HEK293 (cell line): ENCODE data around the gene PHF3.

Experiments used
- CTCF ChIA-PET: fragments of 350-600 bp; formaldehyde crosslinking; extraction: SDS; loops from one replicate; lab custom pipeline; 2021; ENCODE audit warnings: antibody characterized with exemption; lab: Yijun Ruan, JAX
- POLR2A ChIA-PET: fragments of 300-600 bp; formaldehyde crosslinking; extraction: SDS; loops from one replicate; lab custom pipeline; 2020; ENCODE audit warnings: antibody characterized with exemption, inconsistent platforms; lab: Yijun Ruan, JAX
- H3K27ac ChIP-seq: fragments of 200-500 bp; sonication (Bioruptor generic); 2 replicates; pipeline ENCODE4 v1.5.1; 2014; ENCODE audit warnings: low read depth, low read length, control low read depth, inconsistent platforms; ENCODE audit errors: extremely low read depth
- H3K36me3 ChIP-seq, 2 experiments: fragments of 200-500 bp in 1 of 2; sonication (Bioruptor generic) in 1 of 2; 1 replicate in 1 of 2; 2 replicates in 1 of 2; pipeline ENCODE4 v1.5.1; 2014 to 2017; ENCODE audit warnings: inconsistent platforms in 2 of 2, low read length in 2 of 2; ENCODE audit not compliant: control insufficient read depth in 2 of 2, insufficient read depth in 1 of 2
- H3K4me1 ChIP-seq: fragments of 200-500 bp; sonication (Bioruptor generic); 2 replicates; pipeline ENCODE4 v1.5.1; 2014; ENCODE audit warnings: mild to moderate bottlenecking, low read length, inconsistent platforms; ENCODE audit not compliant: control insufficient read depth, insufficient read depth
- H3K4me3 ChIP-seq: 2 replicates; pipeline ENCODE4 v1.5.1; 2011; ENCODE audit warnings: low read depth, mild to moderate bottlenecking, control low read depth, low read length, moderate library complexity
- H3K9me3 ChIP-seq: fragments of 200-500 bp; sonication (Bioruptor generic); 2 replicates; pipeline ENCODE4 v1.5.1; 2014; ENCODE audit warnings: low read depth, low read length, inconsistent platforms; ENCODE audit not compliant: control insufficient read depth, insufficient read depth
- FEZF1 ChIP-seq: fragments of 450-650 bp; formaldehyde crosslinking; IDR thresholded peaks from 2 replicates; pipeline ENCODE4 v1.5.1; 2016; ENCODE audit warnings: missing biosample characterization, missing genetic modification characterization
- HOXD13 ChIP-seq: sonication (generic); formaldehyde crosslinking; IDR thresholded peaks from 2 replicates; pipeline ENCODE4 v1.8.0; 2022; ENCODE audit warnings: missing genetic modification reagents, borderline replicate concordance
- INSM2 ChIP-seq: fragments of 450-650 bp; formaldehyde crosslinking; IDR thresholded peaks from 2 replicates; pipeline ENCODE4 v1.5.1; 2016; ENCODE audit warnings: missing biosample characterization, missing genetic modification characterization
- KLF16 ChIP-seq: fragments of 450-650 bp; formaldehyde crosslinking; IDR thresholded peaks from 2 replicates; pipeline ENCODE4 v1.5.1; 2017; ENCODE audit warnings: missing biosample characterization, missing genetic modification characterization
- PRDM1 ChIP-seq: fragments of 450-650 bp; formaldehyde crosslinking; IDR thresholded peaks from 2 replicates; pipeline ENCODE4; 2016; ENCODE audit warnings: missing biosample characterization, missing genetic modification characterization
- SP2 ChIP-seq: fragments of 450-650 bp; formaldehyde crosslinking; IDR thresholded peaks from 2 replicates; pipeline ENCODE4 v1.5.1; 2016; ENCODE audit warnings: missing biosample characterization, missing genetic modification characterization
- ZBTB1 ChIP-seq: fragments of 450-650 bp; formaldehyde crosslinking; IDR thresholded peaks from 2 replicates; pipeline ENCODE4 v1.5.1; 2016; ENCODE audit warnings: missing biosample characterization, missing genetic modification characterization
- ZNF140 ChIP-seq: fragments of 450-650 bp; formaldehyde crosslinking; IDR thresholded peaks from 2 replicates; pipeline ENCODE4 v1.5.1; 2016; ENCODE audit warnings: missing biosample characterization, missing genetic modification characterization
- ZNF223 ChIP-seq: fragments of 450-650 bp; formaldehyde crosslinking; IDR thresholded peaks from 2 replicates; pipeline ENCODE4 v1.5.1; 2016; ENCODE audit warnings: missing biosample characterization, missing genetic modification characterization
- ZNF341 ChIP-seq: fragments of 450-650 bp; formaldehyde crosslinking; IDR thresholded peaks from 2 replicates; pipeline ENCODE4; 2016; ENCODE audit warnings: low read depth, missing biosample characterization, missing genetic modification characterization
- ZNF394 ChIP-seq: fragments of 450-650 bp; formaldehyde crosslinking; IDR thresholded peaks from 2 replicates; pipeline ENCODE4 v1.5.1; 2016; ENCODE audit warnings: missing biosample characterization, missing genetic modification characterization, mild to moderate bottlenecking, moderate library complexity, borderline replicate concordance
- ZNF449 ChIP-seq: fragments of 450-650 bp; formaldehyde crosslinking; IDR thresholded peaks from 2 replicates; pipeline ENCODE4 v1.5.1; 2017; ENCODE audit warnings: missing biosample characterization, mild to moderate bottlenecking, missing genetic modification characterization, moderate library complexity
- ZNF521 ChIP-seq: fragments of 450-650 bp; formaldehyde crosslinking; IDR thresholded peaks from 2 replicates; pipeline ENCODE4 v1.5.1; 2017; ENCODE audit warnings: missing biosample characterization, mild to moderate bottlenecking, missing genetic modification characterization
- ZNF623 ChIP-seq: fragments of 450-650 bp; formaldehyde crosslinking; IDR thresholded peaks from 2 replicates; pipeline ENCODE4 v1.5.1; 2016; ENCODE audit warnings: missing biosample characterization, missing genetic modification characterization
- ZNF701 ChIP-seq: fragments of 450-650 bp; formaldehyde crosslinking; IDR thresholded peaks from 2 replicates; pipeline ENCODE4 v1.5.1; 2016; ENCODE audit warnings: missing biosample characterization, missing genetic modification characterization
- ZSCAN23 ChIP-seq: fragments of 450-650 bp; formaldehyde crosslinking; IDR thresholded peaks from 2 replicates; pipeline ENCODE4 v1.5.1; 2016; ENCODE audit warnings: missing biosample characterization, missing genetic modification characterization
- TF ChIP-seq, protein P1 (sequence below): fragments of 450-650 bp; IDR thresholded peaks from 2 replicates; pipeline ENCODE4 v1.5.1; 2018; ENCODE audit warnings: missing biosample characterization, mild to moderate bottlenecking, missing genetic modification characterization
- TF ChIP-seq, protein P2 (sequence below): fragments of 450-650 bp; formaldehyde crosslinking; IDR thresholded peaks from 2 replicates; pipeline ENCODE4 v1.5.1; 2016; ENCODE audit warnings: missing biosample characterization, missing genetic modification characterization

The PHF3 gene

DNA sequence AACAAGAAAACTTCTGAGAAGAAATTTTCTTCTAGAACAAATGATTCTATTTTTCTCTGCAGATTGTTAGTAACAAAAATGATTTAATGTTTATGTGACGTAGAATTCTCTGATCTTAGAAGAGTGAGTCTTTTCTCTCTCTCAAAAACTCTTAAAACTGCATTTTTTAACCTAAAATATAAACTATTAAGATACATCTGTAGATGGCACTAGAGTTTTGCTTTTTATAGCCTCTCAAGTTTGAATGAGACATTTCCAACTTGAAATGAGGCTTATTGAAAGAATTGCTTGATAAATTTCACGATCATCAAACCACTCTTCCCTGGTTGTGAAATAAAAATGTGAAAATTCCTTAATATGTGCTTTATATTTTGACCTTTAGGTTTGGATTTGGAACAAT is 53.8 kb downstream of the PHF3 start (continued):
- TF ChIP-seq, protein P1, sequence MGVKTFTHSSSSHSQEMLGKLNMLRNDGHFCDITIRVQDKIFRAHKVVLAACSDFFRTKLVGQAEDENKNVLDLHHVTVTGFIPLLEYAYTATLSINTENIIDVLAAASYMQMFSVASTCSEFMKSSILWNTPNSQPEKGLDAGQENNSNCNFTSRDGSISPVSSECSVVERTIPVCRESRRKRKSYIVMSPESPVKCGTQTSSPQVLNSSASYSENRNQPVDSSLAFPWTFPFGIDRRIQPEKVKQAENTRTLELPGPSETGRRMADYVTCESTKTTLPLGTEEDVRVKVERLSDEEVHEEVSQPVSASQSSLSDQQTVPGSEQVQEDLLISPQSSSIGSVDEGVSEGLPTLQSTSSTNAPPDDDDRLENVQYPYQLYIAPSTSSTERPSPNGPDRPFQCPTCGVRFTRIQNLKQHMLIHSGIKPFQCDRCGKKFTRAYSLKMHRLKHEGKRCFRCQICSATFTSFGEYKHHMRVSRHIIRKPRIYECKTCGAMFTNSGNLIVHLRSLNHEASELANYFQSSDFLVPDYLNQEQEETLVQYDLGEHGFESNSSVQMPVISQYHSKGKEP: no peak
- no peak for TF ChIP-seq INSM2 (tag by site-specific recombination)
- TF ChIP-seq ZSCAN23 (tag by site-specific recombination): no peak
- no peak for TF ChIP-seq KLF16
- TF ChIP-seq ZNF701 (tag by site-specific recombination): no peak
- TF ChIP-seq HOXD13 (CRISPR knock-in tag): no peak
- TF ChIP-seq ZNF140: no peak
- TF ChIP-seq ZNF449 (tag by site-specific recombination): no peak
- TF ChIP-seq ZNF341 (tag by site-specific recombination): no peak
- TF ChIP-seq FEZF1: no peak
- TF ChIP-seq SP2 (tag by site-specific recombination): no peak
- no peak for TF ChIP-seq ZNF521

DNA sequence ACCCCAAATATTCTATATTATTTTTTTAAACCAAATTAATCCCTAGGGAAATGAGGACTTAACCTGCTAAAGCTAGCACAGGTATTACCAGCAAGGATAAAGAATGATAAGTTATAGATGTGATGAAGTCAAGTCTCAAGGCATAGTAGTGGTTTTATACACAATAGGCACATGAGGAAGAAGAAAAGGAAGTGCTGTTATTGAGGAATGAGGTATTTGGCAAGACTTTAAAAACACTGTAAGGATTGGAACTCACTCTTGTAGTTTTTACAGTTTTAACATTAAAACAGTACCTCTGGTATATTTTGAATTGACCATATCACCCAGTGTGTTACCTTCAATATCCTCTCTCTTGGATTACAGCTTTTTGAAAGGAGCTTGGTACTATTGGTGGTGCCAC is 54.6 kb downstream of the PHF3 start:
- Histone ChIP-seq H3K4me1 (no peaks in the 10 kb centered on the region), H3K9me3 (no peaks in the 10 kb centered on the region), H3K36me3 (peaks cover 11 to 24% of the 10 kb centered on the region in 2 experiments), H3K4me3 (no peak overlapping the region), H3K27ac (no peak overlapping the region)
- TF ChIP-seq ZBTB1: no peak
- TF ChIP-seq, protein P2, sequence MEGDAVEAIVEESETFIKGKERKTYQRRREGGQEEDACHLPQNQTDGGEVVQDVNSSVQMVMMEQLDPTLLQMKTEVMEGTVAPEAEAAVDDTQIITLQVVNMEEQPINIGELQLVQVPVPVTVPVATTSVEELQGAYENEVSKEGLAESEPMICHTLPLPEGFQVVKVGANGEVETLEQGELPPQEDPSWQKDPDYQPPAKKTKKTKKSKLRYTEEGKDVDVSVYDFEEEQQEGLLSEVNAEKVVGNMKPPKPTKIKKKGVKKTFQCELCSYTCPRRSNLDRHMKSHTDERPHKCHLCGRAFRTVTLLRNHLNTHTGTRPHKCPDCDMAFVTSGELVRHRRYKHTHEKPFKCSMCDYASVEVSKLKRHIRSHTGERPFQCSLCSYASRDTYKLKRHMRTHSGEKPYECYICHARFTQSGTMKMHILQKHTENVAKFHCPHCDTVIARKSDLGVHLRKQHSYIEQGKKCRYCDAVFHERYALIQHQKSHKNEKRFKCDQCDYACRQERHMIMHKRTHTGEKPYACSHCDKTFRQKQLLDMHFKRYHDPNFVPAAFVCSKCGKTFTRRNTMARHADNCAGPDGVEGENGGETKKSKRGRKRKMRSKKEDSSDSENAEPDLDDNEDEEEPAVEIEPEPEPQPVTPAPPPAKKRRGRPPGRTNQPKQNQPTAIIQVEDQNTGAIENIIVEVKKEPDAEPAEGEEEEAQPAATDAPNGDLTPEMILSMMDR: no peak
- POLR2A ChIA-PET: no interaction called here
- CTCF ChIA-PET: interaction anchor here (0.9 to 2.0 kb wide), 5 partner anchors 9 to 338 kb away, joined by 3 to 6 read pairs (median 3); no protein-coding TSS in a partner anchor

- H3K9me3 ChIP-seq: no peaks in the 10 kb centered on the region
- CTCF ChIA-PET: interaction anchor here (0.8 kb wide), 1 partner anchor 59 kb away, joined by 3 read pairs; no protein-coding TSS in a partner anchor
- H3K36me3 ChIP-seq: peaks cover 70 to 95% of the 10 kb centered on the region in 2 experiments
- no peak overlapping the region for H3K4me3 ChIP-seq
- POLR2A ChIA-PET: no interaction called here
- H3K4me1 ChIP-seq: no peaks in the 10 kb centered on the region
- H3K27ac ChIP-seq: no peak overlapping the region
- TF ChIP-seq KLF16: no peak
- TF ChIP-seq ZNF223 (tag by site-specific recombination): no peak
- no peak for TF ChIP-seq ZNF394 (tag by site-specific recombination)
- TF ChIP-seq PRDM1 (tag by site-specific recombination): peak; percentile 46; the same call in 1 of the 2 replicates
- TF ChIP-seq ZNF623 (tag by site-specific recombination): no peak
- TF ChIP-seq, all 188 proteins: peak for 1
These were observed 70.1 kb downstream of the PHF3 start for GRCh38 chr6:63705707-63706106.
